Ishikawa (cell line): ENCODE results near the gene NHSL2.

Source experiments
- CREB1 ChIP-seq: IDR thresholded peaks from 2 replicates; pipeline ENCODE4 v1.6.1; 2012; ENCODE audit warnings: low read depth
- EP300 ChIP-seq: IDR thresholded peaks from 2 replicates; pipeline ENCODE4 v1.6.1; 2012; ENCODE audit warnings: borderline replicate concordance
- NFIC ChIP-seq: IDR thresholded peaks from 2 replicates; pipeline ENCODE4 v1.6.1; 2012
- TAF1 ChIP-seq: IDR thresholded peaks from 2 replicates; pipeline ENCODE4 v1.6.1; 2012; ENCODE audit warnings: low read depth, mild to moderate bottlenecking
- TCF12 ChIP-seq: IDR thresholded peaks from 2 replicates; pipeline ENCODE4 v1.6.1; 2012; ENCODE audit warnings: low read depth
- TF ChIP-seq, protein P1 (sequence below): IDR thresholded peaks from 2 replicates; pipeline ENCODE4 v1.6.1; 2012; ENCODE audit warnings: low read depth, mild to moderate bottlenecking
- TF ChIP-seq, protein P2 (sequence below): IDR thresholded peaks from 2 replicates; pipeline ENCODE4 v1.6.1; 2012

DNA sequence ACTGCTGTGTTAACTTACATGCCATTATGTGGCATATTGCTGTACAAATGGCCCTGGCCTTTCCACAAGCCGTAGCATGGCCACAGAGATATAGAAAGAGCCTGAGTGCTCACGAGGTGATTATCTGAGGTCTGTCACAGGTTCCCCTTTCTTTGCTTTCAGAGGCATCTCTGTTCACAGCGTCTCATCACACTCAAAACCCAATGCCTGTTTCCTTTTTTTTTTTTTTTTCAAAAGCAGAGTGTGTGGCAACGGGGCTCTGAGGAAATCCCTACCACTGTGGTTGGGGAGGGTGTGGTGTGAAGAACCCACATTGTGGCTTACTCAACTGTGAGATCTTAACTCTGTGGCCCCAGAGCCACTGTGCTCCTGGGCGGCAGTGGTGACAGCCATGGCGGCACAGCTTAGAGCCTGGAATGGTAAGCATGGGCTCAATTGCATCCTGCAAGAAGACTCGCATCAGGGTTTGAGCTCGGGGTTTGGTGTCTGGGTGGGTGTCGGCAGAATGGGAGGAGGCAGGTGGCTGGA, 190.2 kb downstream of the NHSL2 start:
- TF ChIP-seq CREB1 (no peak), TCF12 (no peak), EP300 (no peak), NFIC (no peak), TAF1 (no peak)
- TF ChIP-seq, protein P1, sequence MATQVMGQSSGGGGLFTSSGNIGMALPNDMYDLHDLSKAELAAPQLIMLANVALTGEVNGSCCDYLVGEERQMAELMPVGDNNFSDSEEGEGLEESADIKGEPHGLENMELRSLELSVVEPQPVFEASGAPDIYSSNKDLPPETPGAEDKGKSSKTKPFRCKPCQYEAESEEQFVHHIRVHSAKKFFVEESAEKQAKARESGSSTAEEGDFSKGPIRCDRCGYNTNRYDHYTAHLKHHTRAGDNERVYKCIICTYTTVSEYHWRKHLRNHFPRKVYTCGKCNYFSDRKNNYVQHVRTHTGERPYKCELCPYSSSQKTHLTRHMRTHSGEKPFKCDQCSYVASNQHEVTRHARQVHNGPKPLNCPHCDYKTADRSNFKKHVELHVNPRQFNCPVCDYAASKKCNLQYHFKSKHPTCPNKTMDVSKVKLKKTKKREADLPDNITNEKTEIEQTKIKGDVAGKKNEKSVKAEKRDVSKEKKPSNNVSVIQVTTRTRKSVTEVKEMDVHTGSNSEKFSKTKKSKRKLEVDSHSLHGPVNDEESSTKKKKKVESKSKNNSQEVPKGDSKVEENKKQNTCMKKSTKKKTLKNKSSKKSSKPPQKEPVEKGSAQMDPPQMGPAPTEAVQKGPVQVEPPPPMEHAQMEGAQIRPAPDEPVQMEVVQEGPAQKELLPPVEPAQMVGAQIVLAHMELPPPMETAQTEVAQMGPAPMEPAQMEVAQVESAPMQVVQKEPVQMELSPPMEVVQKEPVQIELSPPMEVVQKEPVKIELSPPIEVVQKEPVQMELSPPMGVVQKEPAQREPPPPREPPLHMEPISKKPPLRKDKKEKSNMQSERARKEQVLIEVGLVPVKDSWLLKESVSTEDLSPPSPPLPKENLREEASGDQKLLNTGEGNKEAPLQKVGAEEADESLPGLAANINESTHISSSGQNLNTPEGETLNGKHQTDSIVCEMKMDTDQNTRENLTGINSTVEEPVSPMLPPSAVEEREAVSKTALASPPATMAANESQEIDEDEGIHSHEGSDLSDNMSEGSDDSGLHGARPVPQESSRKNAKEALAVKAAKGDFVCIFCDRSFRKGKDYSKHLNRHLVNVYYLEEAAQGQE: no peak
- TF ChIP-seq, protein P2, sequence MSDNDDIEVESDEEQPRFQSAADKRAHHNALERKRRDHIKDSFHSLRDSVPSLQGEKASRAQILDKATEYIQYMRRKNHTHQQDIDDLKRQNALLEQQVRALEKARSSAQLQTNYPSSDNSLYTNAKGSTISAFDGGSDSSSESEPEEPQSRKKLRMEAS: no peak
